Neural progenitor cell (in vitro differentiated cells): ENCODE data around the gene PPP1CA.

Experiments used
- CTCF ChIP-seq: fragments of 200-600 bp; sonication (generic); IDR thresholded peaks from 2 replicates; pipeline ENCODE4 v1.5.1; 2017; ENCODE audit warnings: antibody characterized with exemption, mild to moderate bottlenecking
- EZH2 ChIP-seq: fragments of 200-600 bp; sonication (generic); IDR thresholded peaks from 2 replicates; pipeline ENCODE4 v1.6.1; 2017; ENCODE audit warnings: antibody characterized with exemption, mild to moderate bottlenecking, moderate library complexity
- EZH2phosphoT487 ChIP-seq: fragments of 200-600 bp; sonication (generic); IDR thresholded peaks from 2 replicates; pipeline ENCODE4 v1.6.1; 2017; ENCODE audit warnings: antibody characterized with exemption

GRCh38 chr11:67368621-67369020 is 33.0 kb downstream of the PPP1CA start:
- TF ChIP-seq CTCF (no peak), EZH2 (no peak), EZH2phosphoT487 (no peak)
